ENCODE measurements around the gene HAPSTR1. TPM values are rescaled to one million over a fixed set of nuclear protein-coding genes. Genes with fewer than 3 reads are reported as not detected.

Gene HAPSTR1
- total and polyA plus RNA-seq, 2 of the 4 experiments (the other 2 are of a cell fraction), result 22.2 to 56.5 TPM

- BruUV-seq (replicated peaks), result no TSS peak
- ATAC-seq (ENCODE audit: low read depth) (no peak), DNase-seq (no peak)
- Histone ChIP-seq H3K56ac (ENCODE audit: extremely low read depth, insufficient read depth, low read length) (no peak overlapping the region), H2BK120ac (ENCODE audit: low read depth, low read length) (no peak overlapping the region), H2AK9ac (replicated peaks; ENCODE audit: low read depth, low read length, poor library complexity) (no peak overlapping the region), H4K8ac (ENCODE audit: low read depth in 2 of 2, low read length in 2 of 2) (no peak overlapping the region), H3K23ac (ENCODE audit: low read depth, low read length) (peak overlapping the region; percentile 67), H2AFZ (replicated peaks; ENCODE audit: low read length, poor library complexity) (no peak overlapping the region), H3K9me3 (ENCODE audit: control insufficient read depth, insufficient read depth, low read length) (no peaks in the 10 kb centered on the region), H4K20me1 (ENCODE audit: insufficient read depth, low read length) (peaks cover 100% of the 10 kb centered on the region), H3K4ac (ENCODE audit: low read depth, low read length) (no peak overlapping the region), H3K27me3 (ENCODE audit: control insufficient read depth, insufficient read depth, low read length) (no peaks in the 10 kb centered on the region), H3K9me1 (ENCODE audit: insufficient read depth, low read length) (peaks cover 31% of the 10 kb centered on the region), H3K18ac (ENCODE audit: low read depth, low read length) (no peak overlapping the region), H3K4me3 (ENCODE audit: insufficient read depth, low read depth, low read length) (no peak overlapping the region), H4K5ac (ENCODE audit: low read depth, low read length) (no peak overlapping the region), H3K36me3 (ENCODE audit: control insufficient read depth, insufficient read depth, low read length) (peaks cover 34% of the 10 kb centered on the region), H2BK15ac (ENCODE audit: low read depth, low read length) (no peak overlapping the region), H2BK5ac (ENCODE audit: low read depth, low read length, poor library complexity, severe bottlenecking) (no peak overlapping the region), H3K14ac (replicated peaks; ENCODE audit: low read depth, low read length) (no peak overlapping the region), H3K27ac (ENCODE audit: insufficient read depth, low read length) (no peak overlapping the region), H2BK20ac (ENCODE audit: low read depth, low read length) (no peak overlapping the region), H3K4me1 (ENCODE audit: control insufficient read depth, insufficient read depth, low read length) (peaks cover 25% of the 10 kb centered on the region), H3K79me1 (ENCODE audit: low read depth in 1 of 2, low read length in 2 of 2) (peaks cover 0 to 43% of the 10 kb centered on the region in 2 experiments; a peak in 2 of 4 replicates), H3K4me2 (ENCODE audit: low read depth, low read length) (peak overlapping the region; percentile 26), H4K91ac (ENCODE audit: insufficient read depth, low read depth, low read length) (no peak overlapping the region), H2AK5ac (ENCODE audit: low read depth, low read length) (no peak overlapping the region), H3K9ac (ENCODE audit: low read depth, low read length) (no peak overlapping the region)
- intact Hi-C loops (cut with micrococcal nuclease), result loop anchor here (10.0 kb wide), 1 partner anchor 194 kb away; no protein-coding TSS in a partner anchor
- POLR2A ChIA-PET (ENCODE audit: unreplicated experiment), result interaction anchor here (0.6 to 0.8 kb wide), 2 partner anchors 1370 to 1434 kb away, joined by 3 to 6 read pairs; no protein-coding TSS in a partner anchor
- WGBS, 2 experiments (ENCODE audit: extremely low coverage in 2 of 2, insufficient read length in 1 of 2), result no CpG with 5 or more reads among the region's 4 CpGs
- TF ChIP-seq CHD1 (IDR thresholded peaks at IDR 0.05; ENCODE audit: low read depth, low read length) (no peak), NFE2L2 (IDR thresholded peaks at IDR 0.05; ENCODE audit: low read depth, low read length) (no peak), RAD21 (IDR thresholded peaks at IDR 0.05; ENCODE audit: low read length) (no peak), USF2 (IDR thresholded peaks at IDR 0.05; ENCODE audit: low read depth, low read length) (no peak), SMC3 (IDR thresholded peaks at IDR 0.05; ENCODE audit: low read depth, low read length) (no peak), MAFK (IDR thresholded peaks at IDR 0.05; ENCODE audit: low read depth, low read length) (no peak), MXI1 (IDR thresholded peaks at IDR 0.05; ENCODE audit: borderline replicate concordance, low read depth, low read length) (no peak), CEBPB (IDR thresholded peaks at IDR 0.05; ENCODE audit: low read depth, low read length) (no peak), RFX5 (IDR thresholded peaks at IDR 0.05; ENCODE audit: low read depth, low read length) (no peak), ELK1 (IDR thresholded peaks at IDR 0.05; ENCODE audit: borderline replicate concordance, low read depth, low read length) (no peak), BHLHE40 (IDR thresholded peaks at IDR 0.05; ENCODE audit: low read depth, low read length) (no peak), RCOR1 (IDR thresholded peaks at IDR 0.05; ENCODE audit: insufficient replicate concordance, low read length) (no peak)
- dilution Hi-C loops (cut with HindIII; ENCODE audit: low sequenced_read_pairs, unreplicated experiment), result no loop called here
- CTCF ChIA-PET, result interaction anchor here (0.5 kb wide), 1 partner anchor 85 kb away, joined by 6 read pairs; no protein-coding TSS in a partner anchor
- in situ Hi-C loops (cut with MboI; ENCODE audit: low sequenced_read_pairs), result loop anchor here (10.0 kb wide), 1 partner anchor 134 kb away; the partner anchor contains the start of gene USP7
These were observed 7.1 kb downstream of the HAPSTR1 start for GRCh38 chr16:9098377-9099090.

All from IMR-90 (cell line).